T-cell (primary cell): Measurements from ENCODE around the gene STOX1. TPM values are rescaled to one million over a fixed set of nuclear protein-coding genes. Genes with fewer than 3 reads are reported as not detected.
"Not testable (repeated sequence)": the region's sequence is repeated elsewhere in the genome, so short reads cannot be mapped to it uniquely, and the experiment has no call there.

Experiments
- ATAC-seq, 4 experiments: fragments of 200-7000 bp in 3 of 4; fragments of 150-1000 bp in 1 of 4; cut with Tn5 transposase; replicated peaks in 1 of 4; 1 replicate in 3 of 4; 2 replicates in 1 of 4; pipeline ENCODE4 v1.10.0; 2021; ENCODE audit warnings: moderate library complexity in 3 of 4, mild to moderate bottlenecking in 2 of 4, moderate number of reproducible peaks in 1 of 4
- CTCF ChIA-PET, 2 donors: fragments of 300-600 bp; sonication (Branson Sonifier 250); formaldehyde crosslinking; loops; one replicate each; lab custom pipeline; 2022; ENCODE audit warnings: antibody characterized with exemption in 2 of 2; lab: Charles Lee
- POLR2A ChIA-PET, 2 donors: fragments of 300-600 bp; sonication (Branson Sonifier 250); formaldehyde crosslinking; loops; one replicate each; lab custom pipeline; 2022; ENCODE audit warnings: antibody characterized with exemption in 2 of 2; lab: Charles Lee
- DNase-seq, 35 experiments: peaks; one replicate each; pipeline versions ENCODE4 v3.0.0 to v3.0.0-alpha.2; 2013 to 2023
- H3K27ac ChIP-seq: one replicate; pipeline ENCODE4 v1.5.1; 2013; ENCODE audit warnings: low read length
- H3K27me3 ChIP-seq, 2 experiments: replicated peaks in 1 of 2; 1 replicate in 1 of 2; 2 replicates in 1 of 2; pipeline versions ENCODE4 v1.6.1 to v1.7.0; 2013; ENCODE audit warnings: low read length in 1 of 2, mixed read lengths in 1 of 2; ENCODE audit not compliant: control insufficient read depth in 2 of 2, insufficient read depth in 2 of 2; ENCODE audit errors: extremely low read depth in 1 of 2
- H3K36me3 ChIP-seq, 2 donors: 1 replicate in 1 of 2; 2 replicates in 1 of 2; pipeline versions ENCODE4 v1.6.1 to v1.7.0; 2013; ENCODE audit warnings: low read length in 1 of 2; ENCODE audit not compliant: control insufficient read depth in 2 of 2, insufficient read depth in 1 of 2; ENCODE audit errors: extremely low read depth in 1 of 2
- H3K4me1 ChIP-seq, 2 experiments: 1 replicate in 1 of 2; 2 replicates in 1 of 2; pipeline versions ENCODE4 v1.6.1 to v1.7.0; 2013; ENCODE audit warnings: low read length in 2 of 2, mixed read lengths in 1 of 2; ENCODE audit not compliant: insufficient read depth in 2 of 2, control insufficient read depth in 1 of 2; ENCODE audit errors: extremely low read depth in 1 of 2
- H3K4me3 ChIP-seq, 2 donors: 1 replicate in 1 of 2; 2 replicates in 1 of 2; pipeline versions ENCODE4 v1.5.1 to v1.7.0; 2013; ENCODE audit warnings: mild to moderate bottlenecking in 2 of 2, low read length in 1 of 2, moderate library complexity in 1 of 2; ENCODE audit not compliant: control insufficient read depth in 1 of 2; ENCODE audit errors: extremely low read depth in 1 of 2
- H3K9me3 ChIP-seq: 2 replicates; pipeline ENCODE4 v1.7.0; 2013
- H3K27ac Mint-ChIP-seq, 2 donors: one replicate each; pipeline ENCODE4 v1.8.0; 2020 to 2021; ENCODE audit warnings: mild to moderate bottlenecking in 2 of 2, mixed read lengths in 2 of 2
- H3K27me3 Mint-ChIP-seq, 2 donors: one replicate each; pipeline ENCODE4 v1.8.0; 2021 to 2022; ENCODE audit warnings: mixed read lengths in 2 of 2
- H3K36me3 Mint-ChIP-seq: one replicate; pipeline ENCODE4 v1.8.0; 2021; ENCODE audit warnings: mixed read lengths
- H3K4me1 Mint-ChIP-seq, 3 donors: one replicate each; pipeline ENCODE4 v1.8.0; 2020 to 2022; ENCODE audit warnings: mixed read lengths in 3 of 3, mild to moderate bottlenecking in 1 of 3
- H3K4me3 Mint-ChIP-seq, 3 donors: one replicate each; pipeline ENCODE4 v1.8.0; 2020 to 2022; ENCODE audit warnings: mild to moderate bottlenecking in 3 of 3, mixed read lengths in 3 of 3, moderate library complexity in 3 of 3
- H3K9me3 Mint-ChIP-seq, 3 donors: one replicate each; pipeline ENCODE4 v1.8.0; 2020 to 2022; ENCODE audit warnings: mixed read lengths in 3 of 3
- WGBS: methylation state at CpG from one replicate; pipeline ENCODE4 v1.1.5; 2013; ENCODE audit warnings: missing lambda C conversion rate; ENCODE audit not compliant: insufficient coverage; 5-methylcytosine and 5-hydroxymethylcytosine counted together
- total RNA-seq, 35 experiments: library from RNA in 6 of 35; stranded (reverse) in 6 of 35; fragments of 120-200 nt in 1 of 35; gene quantifications; one replicate each; pipeline versions ENCODE4 v1.2.1 to v1.2.4 and lab custom pipeline; 2013 to 2026

The STOX1 gene
- total RNA-seq, 5 donors from 2014 or later (not counting 1 experiment from before 2014, with no cell fraction given), result 0.16 to 1.1 (median 0.50) TPM

DNA sequence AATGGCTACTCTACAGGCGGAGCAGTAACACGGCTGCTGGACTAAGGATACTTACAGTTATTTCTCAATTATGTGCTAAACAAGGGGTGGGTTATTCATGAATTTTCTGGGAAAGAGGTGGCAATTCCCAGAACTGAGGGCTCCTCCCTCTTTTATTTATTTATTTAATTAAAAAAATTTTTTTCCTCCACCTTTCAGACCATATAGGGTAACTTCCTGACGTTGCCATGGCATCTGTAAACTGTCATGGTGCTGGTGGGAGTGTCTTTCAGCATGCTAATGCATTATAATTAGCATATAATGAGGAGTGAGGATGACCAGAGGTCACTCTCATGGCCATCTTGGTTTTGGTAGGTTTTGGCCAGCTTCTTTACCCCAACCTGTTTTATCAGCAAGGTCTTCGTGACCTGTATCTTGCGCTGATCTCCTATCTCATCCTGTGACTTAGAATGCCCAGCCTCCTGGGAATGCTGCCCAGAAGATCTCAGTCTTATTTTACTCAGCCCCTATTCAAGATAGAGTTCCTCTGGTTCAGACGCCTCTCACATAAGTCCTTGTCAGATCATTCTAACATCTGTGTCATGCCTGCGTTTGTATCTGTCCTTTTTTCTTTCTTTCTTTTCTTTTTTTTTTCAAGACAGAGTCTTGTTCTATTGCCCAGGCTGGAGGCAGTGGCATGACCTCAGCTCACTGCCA, 15.9 kb upstream of the STOX1 start:
- 94% methylated on average over 4 of the region's 7 CpGs for WGBS
- H3K9me3 ChIP-seq, result no peaks in the 10 kb centered on the region
- Mint-ChIP-seq H3K9me3 (no peaks in the 10 kb centered on the region), H3K4me1 (no peaks in the 10 kb centered on the region), H3K27ac (no peak overlapping the region), H3K4me3 (no peak overlapping the region), H3K36me3 (no peaks in the 10 kb centered on the region), H3K27me3 (no peaks in the 10 kb centered on the region)
- no peaks in the 10 kb centered on the region for H3K36me3 ChIP-seq
- ChIA-PET CTCF (no interaction called here), POLR2A (no interaction called here)
- H3K4me3 ChIP-seq, result no peak overlapping the region
- H3K4me1 ChIP-seq, result no peaks in the 10 kb centered on the region
- no peak overlapping the region for H3K27ac ChIP-seq
- ATAC-seq, result no peak
- DNase-seq, result no peak
- H3K27me3 ChIP-seq, result no peaks in the 10 kb centered on the region

DNA sequence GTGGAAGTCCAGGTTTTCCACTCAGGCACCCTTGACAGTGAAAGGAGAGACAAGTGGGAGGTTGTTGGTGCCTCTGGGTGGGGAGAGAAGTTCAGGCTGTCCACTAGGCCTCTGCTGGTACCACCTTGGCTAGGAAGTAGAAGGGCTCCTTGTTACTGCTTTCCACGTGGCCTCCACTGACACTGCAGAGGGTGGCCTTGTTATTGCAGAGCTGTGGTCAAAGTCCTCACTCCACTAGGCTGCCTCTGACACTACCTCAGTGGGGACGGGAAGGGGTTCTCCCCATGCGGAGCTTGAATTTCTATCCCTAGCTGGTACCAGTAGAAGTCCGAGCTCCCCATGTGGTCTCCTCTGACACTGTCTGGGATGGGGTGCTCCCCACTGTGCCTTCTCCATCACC, 14.9 kb upstream of the STOX1 start:
- no peak overlapping the region for H3K27ac ChIP-seq
- H3K4me1 Mint-ChIP-seq, result no peaks in the 10 kb centered on the region
- no peaks in the 10 kb centered on the region for H3K36me3 Mint-ChIP-seq
- no peak overlapping the region for H3K4me3 ChIP-seq
- ChIA-PET POLR2A (no interaction called here), CTCF (no interaction called here)
- DNase-seq, result no peak
- no peaks in the 10 kb centered on the region for H3K4me1 ChIP-seq
- no peak overlapping the region for H3K4me3 Mint-ChIP-seq
- H3K9me3 Mint-ChIP-seq, result no peaks in the 10 kb centered on the region
- no peak for ATAC-seq
- WGBS, result 50% methylated on average over 1 of the region's 4 CpGs
- H3K36me3 ChIP-seq, result no peaks in the 10 kb centered on the region
- H3K27ac Mint-ChIP-seq, result no peak overlapping the region
- no peaks in the 10 kb centered on the region for H3K9me3 ChIP-seq
- H3K27me3 Mint-ChIP-seq, result no peaks in the 10 kb centered on the region
- no peaks in the 10 kb centered on the region for H3K27me3 ChIP-seq

DNA sequence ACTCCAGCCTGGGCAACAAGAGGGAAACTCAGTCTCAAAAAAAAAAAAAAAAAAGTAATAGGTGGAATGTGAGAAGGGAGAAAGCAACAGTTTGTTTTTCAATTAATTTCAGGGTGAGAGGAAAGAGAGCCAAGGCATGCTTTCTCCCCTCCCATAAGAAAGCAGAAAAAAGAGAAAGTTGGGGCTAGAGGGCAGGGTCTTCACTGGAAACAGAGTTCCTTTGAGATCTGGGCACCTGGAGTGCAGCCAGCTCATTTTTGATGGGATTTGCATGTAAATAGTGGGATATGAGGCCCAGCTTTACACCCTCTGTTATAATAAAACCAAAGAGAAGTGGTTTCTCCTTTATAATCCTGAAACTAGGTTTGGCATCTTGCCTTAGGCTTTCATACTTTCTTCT, 13.8 kb upstream of the STOX1 start:
- Histone ChIP-seq H3K27ac (no peak overlapping the region), H3K9me3 (no peaks in the 10 kb centered on the region), H3K4me1 (no peaks in the 10 kb centered on the region), H3K27me3 (no peaks in the 10 kb centered on the region), H3K4me3 (no peak overlapping the region), H3K36me3 (no peaks in the 10 kb centered on the region)
- no peaks in the 10 kb centered on the region for H3K27me3 Mint-ChIP-seq
- H3K4me3 Mint-ChIP-seq, result no peak overlapping the region
- H3K4me1 Mint-ChIP-seq, result no peaks in the 10 kb centered on the region
- ChIA-PET POLR2A (interaction anchor here (0.6 to 0.7 kb wide), 2 partner anchors 17 to 310 kb away, joined by 4 to 6 read pairs; no protein-coding TSS in a partner anchor), CTCF (interaction anchor here in 1 of 2 donors (0.7 kb wide), 1 partner anchor 270 kb away, joined by 3 read pairs; no protein-coding TSS in a partner anchor)
- H3K27ac Mint-ChIP-seq, result no peak overlapping the region
- no peaks in the 10 kb centered on the region for H3K9me3 Mint-ChIP-seq
- DNase-seq (no peak), ATAC-seq (no peak)
- H3K36me3 Mint-ChIP-seq, result no peaks in the 10 kb centered on the region

DNA sequence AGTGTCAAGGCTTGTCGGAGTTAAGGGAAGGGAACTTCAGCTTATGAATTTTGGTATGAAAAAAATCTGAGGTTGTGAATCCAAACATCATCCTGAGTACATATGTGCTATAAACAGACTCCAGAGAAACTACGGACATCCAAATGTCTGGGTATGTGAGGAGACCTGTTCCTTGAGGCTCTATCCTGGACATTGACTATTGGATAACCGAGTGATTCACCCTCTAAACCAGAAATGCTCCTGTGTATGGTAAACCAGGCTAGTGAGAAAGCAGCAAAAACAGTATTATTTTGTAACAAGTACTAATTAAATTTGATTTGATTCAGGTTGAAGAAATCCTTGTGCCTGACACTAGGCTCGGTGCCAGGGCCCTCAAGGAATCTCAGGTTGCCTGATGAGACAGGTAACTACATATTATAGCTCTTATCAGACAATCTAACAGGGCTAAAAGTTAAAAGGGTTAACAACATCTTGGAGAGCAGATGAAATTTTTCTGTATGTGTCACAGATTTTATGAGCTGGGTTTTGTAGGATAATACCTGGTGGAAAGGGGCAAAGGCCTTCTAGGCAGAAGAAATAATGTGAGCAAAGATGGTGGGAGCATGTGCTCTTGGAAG, 10.4 kb upstream of the STOX1 start:
- ATAC-seq, result no peak
- peaks cover 0 to 4% of the 10 kb centered on the region in 2 experiments for H3K27me3 ChIP-seq
- ChIA-PET CTCF (no interaction called here), POLR2A (no interaction called here)
- Mint-ChIP-seq H3K36me3 (no peaks in the 10 kb centered on the region), H3K9me3 (no peaks in the 10 kb centered on the region), H3K4me1 (no peaks in the 10 kb centered on the region), H3K4me3 (no peak overlapping the region), H3K27ac (no peak overlapping the region), H3K27me3 (no peaks in the 10 kb centered on the region)
- no peaks in the 10 kb centered on the region for H3K9me3 ChIP-seq
- no peaks in the 10 kb centered on the region for H3K36me3 ChIP-seq
- no peak overlapping the region for H3K4me3 ChIP-seq
- WGBS, result 80% methylated on average over 1 of the region's 4 CpGs
- H3K4me1 ChIP-seq, result no peaks in the 10 kb centered on the region
- no peak overlapping the region for H3K27ac ChIP-seq
- DNase-seq, result no peak

DNA sequence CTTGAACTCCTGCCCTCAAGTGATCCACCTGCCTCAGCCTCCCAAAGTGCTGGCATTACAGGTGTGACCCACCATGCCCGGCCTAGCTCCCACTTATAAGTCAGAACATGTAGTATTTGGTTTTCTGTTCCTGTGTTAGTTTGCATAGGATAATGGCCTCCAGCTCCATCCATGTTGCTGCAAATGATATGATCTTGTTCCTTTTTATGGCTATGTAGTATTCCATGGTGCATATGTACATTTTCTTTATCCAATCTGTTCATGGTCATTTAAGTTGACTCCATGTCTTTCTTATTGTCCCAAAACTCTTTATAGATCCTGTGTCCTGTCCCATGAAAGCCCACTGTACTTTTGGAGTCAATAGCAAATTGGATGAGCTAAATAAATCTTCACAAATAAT, 7.0 kb upstream of the STOX1 start:
- H3K9me3 Mint-ChIP-seq, H3K4me3 Mint-ChIP-seq, H3K4me1 ChIP-seq, H3K4me3 ChIP-seq, H3K9me3 ChIP-seq, H3K27ac Mint-ChIP-seq, ATAC-seq, CTCF ChIA-PET, H3K4me1 Mint-ChIP-seq, H3K27ac ChIP-seq, DNase-seq, H3K36me3 Mint-ChIP-seq, POLR2A ChIA-PET, H3K36me3 ChIP-seq, H3K27me3 Mint-ChIP-seq: not testable (repeated sequence)
- WGBS, result no CpG with 5 or more reads among the region's 1 CpG
- peaks cover 0 to 10% of the 10 kb centered on the region in 2 experiments for H3K27me3 ChIP-seq

DNA sequence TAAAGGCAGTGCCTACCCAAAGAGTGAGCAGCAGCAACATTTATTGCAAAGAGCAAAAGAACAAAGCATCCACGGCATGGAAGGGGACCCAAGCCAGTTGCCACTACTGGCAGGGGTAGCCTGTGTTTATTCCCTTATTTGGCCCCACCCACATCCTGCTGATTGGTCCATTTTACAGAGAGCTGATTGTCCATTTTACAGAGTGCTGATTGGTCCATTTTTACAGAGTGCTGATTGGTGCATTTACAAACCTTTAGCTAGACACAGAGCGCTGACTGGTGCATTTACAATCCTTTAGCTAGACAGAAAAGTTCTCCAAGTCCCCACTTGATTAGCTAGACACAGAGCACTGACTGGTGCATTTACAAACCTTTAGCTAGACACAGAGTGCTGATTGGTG, 4.7 kb upstream of the STOX1 start:
- H3K9me3 ChIP-seq, H3K4me1 ChIP-seq, H3K27ac Mint-ChIP-seq, H3K4me3 Mint-ChIP-seq, H3K27ac ChIP-seq, H3K4me1 Mint-ChIP-seq, H3K9me3 Mint-ChIP-seq, H3K36me3 ChIP-seq, H3K36me3 Mint-ChIP-seq, H3K27me3 Mint-ChIP-seq, DNase-seq, POLR2A ChIA-PET, ATAC-seq, H3K4me3 ChIP-seq: not testable (repeated sequence)
- 90% methylated on average over 2 of the region's 2 CpGs for WGBS
- H3K27me3 ChIP-seq, result peaks cover 0 to 21% of the 10 kb centered on the region in 2 experiments
- CTCF ChIA-PET, result interaction anchor here (0.6 to 0.7 kb wide), 3 partner anchors 20 to 1028 kb away, joined by 3 to 4 read pairs (median 3); no protein-coding TSS in a partner anchor
